Astrocyte (in vitro differentiated cells and primary cell): Measurements from ENCODE around the gene SHROOM1. TPM values are rescaled to one million over a fixed set of nuclear protein-coding genes. Genes with fewer than 3 reads are reported as not detected.

Experiments
- DNase-seq: peaks from one replicate; pipeline ENCODE4 v3.0.0-alpha.2; 2010; ENCODE audit warnings: low read depth
- FAIRE-seq: peaks from 2 replicates; lab custom pipeline; 2011; peaks lifted over from hg19 to GRCh38; lab: Jason Lieb, UNC
- H2AFZ ChIP-seq: 2 replicates; pipeline ENCODE4 v1.6.0; 2012; ENCODE audit warnings: low read depth, low read length, inconsistent platforms
- H3K27ac ChIP-seq: 2 replicates; pipeline ENCODE4 v1.5.1; 2011; ENCODE audit warnings: low read depth, low read length, inconsistent platforms
- H3K27me3 ChIP-seq: 2 replicates; pipeline ENCODE4 v1.6.0; 2011; ENCODE audit warnings: low read length, inconsistent platforms; ENCODE audit not compliant: insufficient read depth
- H3K36me3 ChIP-seq: 2 replicates; pipeline ENCODE4 v1.5.1; 2011; ENCODE audit warnings: low read length, inconsistent platforms; ENCODE audit not compliant: insufficient read depth
- H3K4me1 ChIP-seq: 2 replicates; pipeline ENCODE4 v1.5.1; 2011; ENCODE audit warnings: low read length, inconsistent platforms; ENCODE audit not compliant: insufficient read depth
- H3K4me2 ChIP-seq: 2 replicates; pipeline ENCODE4 v1.6.0; 2012; ENCODE audit warnings: low read length, inconsistent platforms
- H3K4me3 ChIP-seq: 2 replicates; pipeline ENCODE4 v1.5.1; 2011; ENCODE audit warnings: low read depth, mild to moderate bottlenecking, low read length, inconsistent platforms; ENCODE audit not compliant: insufficient read depth
- H3K79me2 ChIP-seq: 2 replicates; pipeline ENCODE4 v1.6.0; 2012; ENCODE audit warnings: mild to moderate bottlenecking, low read length, inconsistent platforms; ENCODE audit not compliant: insufficient read depth
- H3K9ac ChIP-seq: 2 replicates; pipeline ENCODE4 v1.6.0; 2012; ENCODE audit warnings: mild to moderate bottlenecking, low read length, inconsistent platforms
- H3K9me3 ChIP-seq: 2 replicates; pipeline ENCODE4 v1.5.1; 2012; ENCODE audit warnings: low read depth, mild to moderate bottlenecking, low read length, inconsistent platforms; ENCODE audit not compliant: insufficient read depth
- H4K20me1 ChIP-seq: 2 replicates; pipeline ENCODE4 v1.6.0; 2012; ENCODE audit warnings: low read length, inconsistent platforms; ENCODE audit not compliant: insufficient read depth
- H3K27ac Mint-ChIP-seq: one replicate; pipeline ENCODE4 v1.8.0; 2021; ENCODE audit warnings: mild to moderate bottlenecking, mixed read lengths; ENCODE audit not compliant: unreplicated experiment
- H3K27me3 Mint-ChIP-seq: one replicate; pipeline ENCODE4 v1.8.0; 2021; ENCODE audit warnings: low read depth, mixed read lengths; ENCODE audit not compliant: unreplicated experiment
- H3K36me3 Mint-ChIP-seq: one replicate; pipeline ENCODE4 v1.8.0; 2021; ENCODE audit warnings: low read depth, mixed read lengths; ENCODE audit not compliant: unreplicated experiment
- H3K4me1 Mint-ChIP-seq: one replicate; pipeline ENCODE4 v1.8.0; 2021; ENCODE audit warnings: low read depth, mixed read lengths; ENCODE audit not compliant: unreplicated experiment
- H3K4me3 Mint-ChIP-seq: one replicate; pipeline ENCODE4 v1.8.0; 2021; ENCODE audit warnings: mild to moderate bottlenecking, moderate library complexity, mixed read lengths; ENCODE audit not compliant: unreplicated experiment
- H3K9me3 Mint-ChIP-seq: one replicate; pipeline ENCODE4 v1.8.0; 2021; ENCODE audit warnings: mild to moderate bottlenecking, mixed read lengths; ENCODE audit not compliant: unreplicated experiment
- EZH2 ChIP-seq: IDR thresholded peaks from 2 replicates; pipeline ENCODE4 v1.6.1; 2012; ENCODE audit warnings: mild to moderate bottlenecking, low read length, inconsistent platforms; ENCODE audit not compliant: insufficient read depth
- total RNA-seq: library from RNA; stranded (reverse); gene quantifications from 2 replicates; pipeline ENCODE4 v1.2.1, GENCODE V29; 2021
- TF ChIP-seq, protein P1 (sequence below): IDR thresholded peaks from 2 replicates; pipeline ENCODE4 v1.5.1; 2011; ENCODE audit warnings: low read depth, mild to moderate bottlenecking, inconsistent platforms, low read length, moderate library complexity; ENCODE audit not compliant: insufficient read depth

The SHROOM1 gene
- total RNA-seq, 1 donor from 2014 or later, result 5.0 TPM

DNA sequence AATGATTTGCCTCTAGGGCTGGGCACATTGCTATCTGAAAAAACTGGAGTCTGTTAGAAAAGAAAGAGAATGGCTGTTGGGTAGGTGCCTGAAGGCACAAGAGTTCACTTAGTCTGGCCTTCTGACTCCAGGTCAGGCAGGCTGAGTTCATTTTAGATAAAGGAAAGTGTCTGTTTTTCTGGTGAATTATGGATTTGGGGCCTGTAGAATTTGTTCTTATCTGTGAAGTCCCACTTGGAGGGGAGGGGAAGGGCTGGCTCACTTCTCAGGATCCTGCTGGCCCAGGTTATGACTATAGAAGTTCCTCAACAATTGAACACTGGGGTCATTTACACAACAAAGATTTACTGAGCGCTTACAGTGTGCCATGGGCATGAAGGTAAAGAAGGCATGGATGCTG is 41.9 kb downstream of the SHROOM1 start:
- no peak overlapping the region for H3K4me3 Mint-ChIP-seq
- no peaks in the 10 kb centered on the region for H3K36me3 ChIP-seq
- peaks cover 15% of the 10 kb centered on the region for H3K4me1 Mint-ChIP-seq
- H3K27ac Mint-ChIP-seq, result no peak overlapping the region
- H3K4me2 ChIP-seq, result no peak overlapping the region
- H3K9me3 Mint-ChIP-seq, result peaks cover 2% of the 10 kb centered on the region
- H3K9me3 ChIP-seq, result no peaks in the 10 kb centered on the region
- H2AFZ ChIP-seq, result no peak overlapping the region
- no peak overlapping the region for H3K4me3 ChIP-seq
- no peak overlapping the region for H3K27ac ChIP-seq
- FAIRE-seq, result no peak
- H3K4me1 ChIP-seq, result peaks cover 18% of the 10 kb centered on the region
- no peak for TF ChIP-seq EZH2
- H3K36me3 Mint-ChIP-seq, result no peaks in the 10 kb centered on the region
- no peak for DNase-seq
- no peaks in the 10 kb centered on the region for H4K20me1 ChIP-seq
- H3K9ac ChIP-seq, result no peak overlapping the region
- no peaks in the 10 kb centered on the region for H3K27me3 ChIP-seq
- H3K27me3 Mint-ChIP-seq, result peaks cover 5% of the 10 kb centered on the region
- H3K79me2 ChIP-seq, result no peaks in the 10 kb centered on the region

- Histone ChIP-seq H3K4me1 (peaks cover 22% of the 10 kb centered on the region), H3K79me2 (no peaks in the 10 kb centered on the region), H3K4me2 (peak overlapping the region; percentile 24), H3K4me3 (no peak overlapping the region), H3K9ac (no peak overlapping the region), H3K9me3 (no peaks in the 10 kb centered on the region), H3K27me3 (no peaks in the 10 kb centered on the region), H3K36me3 (no peaks in the 10 kb centered on the region), H2AFZ (no peak overlapping the region), H4K20me1 (no peaks in the 10 kb centered on the region), H3K27ac (no peak overlapping the region)
- DNase-seq (peak; percentile 72), FAIRE-seq (no peak)
- H3K27me3 Mint-ChIP-seq, result peaks cover 2% of the 10 kb centered on the region
- no peak overlapping the region for H3K4me3 Mint-ChIP-seq
- no peak overlapping the region for H3K27ac Mint-ChIP-seq
- H3K36me3 Mint-ChIP-seq, result no peaks in the 10 kb centered on the region
- H3K9me3 Mint-ChIP-seq, result peaks cover 2% of the 10 kb centered on the region
- H3K4me1 Mint-ChIP-seq, result peaks cover 23% of the 10 kb centered on the region
- TF ChIP-seq, protein P1, sequence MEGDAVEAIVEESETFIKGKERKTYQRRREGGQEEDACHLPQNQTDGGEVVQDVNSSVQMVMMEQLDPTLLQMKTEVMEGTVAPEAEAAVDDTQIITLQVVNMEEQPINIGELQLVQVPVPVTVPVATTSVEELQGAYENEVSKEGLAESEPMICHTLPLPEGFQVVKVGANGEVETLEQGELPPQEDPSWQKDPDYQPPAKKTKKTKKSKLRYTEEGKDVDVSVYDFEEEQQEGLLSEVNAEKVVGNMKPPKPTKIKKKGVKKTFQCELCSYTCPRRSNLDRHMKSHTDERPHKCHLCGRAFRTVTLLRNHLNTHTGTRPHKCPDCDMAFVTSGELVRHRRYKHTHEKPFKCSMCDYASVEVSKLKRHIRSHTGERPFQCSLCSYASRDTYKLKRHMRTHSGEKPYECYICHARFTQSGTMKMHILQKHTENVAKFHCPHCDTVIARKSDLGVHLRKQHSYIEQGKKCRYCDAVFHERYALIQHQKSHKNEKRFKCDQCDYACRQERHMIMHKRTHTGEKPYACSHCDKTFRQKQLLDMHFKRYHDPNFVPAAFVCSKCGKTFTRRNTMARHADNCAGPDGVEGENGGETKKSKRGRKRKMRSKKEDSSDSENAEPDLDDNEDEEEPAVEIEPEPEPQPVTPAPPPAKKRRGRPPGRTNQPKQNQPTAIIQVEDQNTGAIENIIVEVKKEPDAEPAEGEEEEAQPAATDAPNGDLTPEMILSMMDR, result no peak
- no peak for TF ChIP-seq EZH2
These were observed 43.4 kb downstream of the SHROOM1 start for GRCh38 chr5:132787076-132787475.

GRCh38 chr5:132785864-132786263 is 44.6 kb downstream of the SHROOM1 start:
- Histone ChIP-seq H3K4me2 (peak overlapping the region; percentile 64), H3K4me3 (no peak overlapping the region), H3K9ac (no peak overlapping the region), H3K27ac (peak overlapping the region; percentile 10), H3K36me3 (no peaks in the 10 kb centered on the region), H3K9me3 (no peaks in the 10 kb centered on the region), H3K79me2 (no peaks in the 10 kb centered on the region), H4K20me1 (no peaks in the 10 kb centered on the region), H2AFZ (peak overlapping the region; percentile 40), H3K4me1 (peaks cover 25% of the 10 kb centered on the region), H3K27me3 (no peaks in the 10 kb centered on the region)
- Mint-ChIP-seq H3K36me3 (no peaks in the 10 kb centered on the region), H3K27me3 (no peaks in the 10 kb centered on the region), H3K9me3 (peaks cover 2% of the 10 kb centered on the region), H3K27ac (peak overlapping the region; percentile 90), H3K4me1 (peaks cover 29% of the 10 kb centered on the region), H3K4me3 (no peak overlapping the region)
- DNase-seq (no peak), FAIRE-seq (no peak)
- no peak for TF ChIP-seq EZH2
- TF ChIP-seq, protein P1, result no peak
